IMR-90 (cell line): Measurements from ENCODE around the gene NFYC. TPM values are rescaled to one million over a fixed set of nuclear protein-coding genes. Genes with fewer than 3 reads are reported as not detected.

Source experiments
- ATAC-seq: fragments of 200-7000 bp; cut with Tn5 transposase; 2 replicates; pipeline ENCODE4 v1.9.1; 2020; ENCODE audit warnings: low read depth, mild to moderate bottlenecking, moderate library complexity
- BruUV-seq: library from RNA; stranded (reverse); fragments of 400-500 nt; replicated peaks from 2 replicates; lab custom pipeline; 2021; lab: Mats Ljungman, UMichigan
- CTCF ChIA-PET: fragments of 300-600 bp; formaldehyde crosslinking; extraction: SDS; loops from one replicate; lab custom pipeline; 2021; ENCODE audit warnings: antibody characterized with exemption; lab: Yijun Ruan, JAX
- POLR2A ChIA-PET: fragments of 300-600 bp; sonication (Branson Sonifier 250); formaldehyde crosslinking; loops from one replicate; lab custom pipeline; 2022; ENCODE audit warnings: antibody characterized with exemption; ENCODE audit not compliant: unreplicated experiment; lab: Charles Lee
- DNase-seq: peaks from one replicate; pipeline ENCODE4 v3.0.0; 2013
- H2AFZ ChIP-seq: replicated peaks from 2 replicates; pipeline ENCODE3; 2013; ENCODE audit warnings: low read length, mild to moderate bottlenecking; ENCODE audit not compliant: poor library complexity
- H2AK5ac ChIP-seq: 2 replicates; pipeline ENCODE4 v1.6.1; 2013; ENCODE audit warnings: low read depth, low read length, inconsistent platforms
- H2AK9ac ChIP-seq: replicated peaks from 2 replicates; pipeline ENCODE3; 2013; ENCODE audit warnings: mild to moderate bottlenecking, low read depth, low read length, moderate library complexity; ENCODE audit not compliant: poor library complexity
- H2BK120ac ChIP-seq: 2 replicates; pipeline ENCODE4 v1.6.1; 2013; ENCODE audit warnings: low read depth, low read length, inconsistent platforms
- H2BK15ac ChIP-seq: 3 replicates; pipeline ENCODE4 v1.6.1; 2013; ENCODE audit warnings: low read depth, low read length, inconsistent platforms
- H2BK20ac ChIP-seq: 2 replicates; pipeline ENCODE4 v1.6.1; 2013; ENCODE audit warnings: low read depth, mild to moderate bottlenecking, inconsistent platforms, low read length, moderate library complexity
- H2BK5ac ChIP-seq: 2 replicates; pipeline ENCODE4 v1.6.1; 2013; ENCODE audit warnings: mild to moderate bottlenecking, low read depth, low read length, inconsistent platforms; ENCODE audit not compliant: poor library complexity, severe bottlenecking
- H3K14ac ChIP-seq: replicated peaks from 2 replicates; pipeline ENCODE4 v1.6.1; 2013; ENCODE audit warnings: low read depth, low read length, inconsistent platforms
- H3K18ac ChIP-seq: 2 replicates; pipeline ENCODE4 v1.6.1; 2013; ENCODE audit warnings: low read depth, low read length, control low read depth
- H3K23ac ChIP-seq: 2 replicates; pipeline ENCODE4 v1.6.1; 2013; ENCODE audit warnings: low read depth, low read length, inconsistent platforms
- H3K27ac ChIP-seq: 2 replicates; pipeline ENCODE4 v1.5.1; 2013; ENCODE audit warnings: mild to moderate bottlenecking, control low read depth, low read length; ENCODE audit not compliant: insufficient read depth
- H3K27me3 ChIP-seq: 2 replicates; pipeline ENCODE4 v1.6.1; 2013; ENCODE audit warnings: low read length; ENCODE audit not compliant: control insufficient read depth, insufficient read depth
- H3K36me3 ChIP-seq: 2 replicates; pipeline ENCODE4 v1.6.1; 2013; ENCODE audit warnings: low read length, mixed read lengths; ENCODE audit not compliant: control insufficient read depth, insufficient read depth
- H3K4ac ChIP-seq: 2 replicates; pipeline ENCODE4 v1.6.1; 2013; ENCODE audit warnings: low read depth, low read length, inconsistent platforms
- H3K4me1 ChIP-seq: 2 replicates; pipeline ENCODE4 v1.6.1; 2013; ENCODE audit warnings: low read length, mixed read lengths; ENCODE audit not compliant: control insufficient read depth, insufficient read depth
- H3K4me2 ChIP-seq: 2 replicates; pipeline ENCODE4 v1.6.1; 2013; ENCODE audit warnings: low read depth, mild to moderate bottlenecking, control low read depth, low read length, moderate library complexity
- H3K4me3 ChIP-seq: 2 replicates; pipeline ENCODE4 v1.5.1; 2013; ENCODE audit warnings: low read depth, mild to moderate bottlenecking, control low read depth, low read length, moderate library complexity; ENCODE audit not compliant: insufficient read depth
- H3K56ac ChIP-seq: 2 replicates; pipeline ENCODE4 v1.6.1; 2013; ENCODE audit warnings: low read length, inconsistent platforms; ENCODE audit not compliant: insufficient read depth; ENCODE audit errors: extremely low read depth
- H3K79me1 ChIP-seq, 2 experiments: 2 replicates each; pipeline ENCODE4 v1.6.1; 2013; ENCODE audit warnings: low read length in 2 of 2, inconsistent platforms in 1 of 2, low read depth in 1 of 2
- H3K9ac ChIP-seq: 2 replicates; pipeline ENCODE4 v1.6.1; 2013; ENCODE audit warnings: low read depth, low read length, control low read depth
- H3K9me1 ChIP-seq: 2 replicates; pipeline ENCODE4 v1.6.1; 2013; ENCODE audit warnings: low read length, inconsistent platforms; ENCODE audit not compliant: insufficient read depth
- H3K9me3 ChIP-seq: 2 replicates; pipeline ENCODE4 v1.6.1; 2013; ENCODE audit warnings: low read length; ENCODE audit not compliant: control insufficient read depth, insufficient read depth
- H4K20me1 ChIP-seq: 2 replicates; pipeline ENCODE4 v1.6.1; 2013; ENCODE audit warnings: low read length, inconsistent platforms; ENCODE audit not compliant: insufficient read depth
- H4K5ac ChIP-seq: 2 replicates; pipeline ENCODE4 v1.6.1; 2013; ENCODE audit warnings: mild to moderate bottlenecking, low read depth, low read length, control low read depth
- H4K8ac ChIP-seq, 2 experiments: 2 replicates each; pipeline ENCODE4 v1.6.1; 2013; ENCODE audit warnings: low read depth in 2 of 2, low read length in 2 of 2, control low read depth in 1 of 2, inconsistent platforms in 1 of 2
- H4K91ac ChIP-seq: 2 replicates; pipeline ENCODE4 v1.6.1; 2013; ENCODE audit warnings: low read depth, low read length, inconsistent platforms; ENCODE audit not compliant: insufficient read depth
- BHLHE40 ChIP-seq: fragments of 150-350 bp; IDR thresholded peaks from 2 replicates; pipeline ENCODE4 v1.6.1; 2016; ENCODE audit warnings: mild to moderate bottlenecking, low read depth, low read length
- CEBPB ChIP-seq: IDR thresholded peaks from 2 replicates; pipeline ENCODE4 v1.6.1; 2012; ENCODE audit warnings: low read depth, low read length, improper control_type of control experiment
- CHD1 ChIP-seq: IDR thresholded peaks from 2 replicates; pipeline ENCODE4 v1.6.1; 2012; ENCODE audit warnings: low read depth, low read length, improper control_type of control experiment
- ELK1 ChIP-seq: fragments of 150-350 bp; IDR thresholded peaks from 2 replicates; pipeline ENCODE4 v1.6.1; 2016; ENCODE audit warnings: low read depth, mild to moderate bottlenecking, low read length, moderate library complexity, borderline replicate concordance
- MAFK ChIP-seq: IDR thresholded peaks from 2 replicates; pipeline ENCODE4 v1.6.1; 2012; ENCODE audit warnings: low read depth, low read length, improper control_type of control experiment
- RAD21 ChIP-seq: IDR thresholded peaks from 2 replicates; pipeline ENCODE4 v1.6.1; 2012; ENCODE audit warnings: low read length, improper control_type of control experiment
- SMC3 ChIP-seq: fragments of 150-350 bp; IDR thresholded peaks from 2 replicates; pipeline ENCODE4 v1.6.1; 2016; ENCODE audit warnings: low read depth, mild to moderate bottlenecking, antibody characterized with exemption, low read length, moderate library complexity
- USF2 ChIP-seq: fragments of 150-350 bp; IDR thresholded peaks from 2 replicates; pipeline ENCODE4 v1.6.1; 2017; ENCODE audit warnings: mild to moderate bottlenecking, antibody characterized with exemption, low read length, low read depth
- WGBS, 2 experiments: methylation state at CpG; one replicate each; pipeline versions ENCODE4 v1.1.5 to v1.1.7; 2013; ENCODE audit warnings: missing lambda C conversion rate in 2 of 2; ENCODE audit not compliant: insufficient read length in 1 of 2; ENCODE audit errors: extremely low coverage in 2 of 2; 5-methylcytosine and 5-hydroxymethylcytosine counted together
- dilution Hi-C: fragments of 300-500 bp; cut with HindIII; formaldehyde crosslinking; loops from one replicate; pipeline ENCODE4 v1.14.3; 2018; ENCODE audit warnings: low sequenced_read_pairs; ENCODE audit not compliant: unreplicated experiment
- in situ Hi-C: fragments of 300-500 bp; cut with MboI; formaldehyde crosslinking; loops from 3 replicates; pipeline ENCODE4 v1.14.3; 2019; ENCODE audit warnings: low sequenced_read_pairs, inconsistent platforms, mixed read lengths
- intact Hi-C: fragments of 100-400 bp; cut with micrococcal nuclease; formaldehyde crosslinking; loops from 2 replicates; pipeline ENCODE4 v1.10.0; 2022
- polyA plus RNA-seq, 3 experiments: library from polyadenylated mRNA; depleted of rRNA; stranded (reverse); fragments of >200 nt; gene quantifications; 2 replicates each; pipeline ENCODE4 v1.2.3, GENCODE V29; 2012; ENCODE audit warnings: low replicate concordance in 1 of 3
- total RNA-seq: library from RNA; depleted of rRNA; stranded (reverse); fragments of >200 nt; gene quantifications from 2 replicates; pipeline ENCODE4 v1.2.3, GENCODE V29; 2012
- TF ChIP-seq, protein P1 (sequence below): conservative IDR thresholded peaks from 2 replicates; pipeline ENCODE4 v1.5.1; 2012; ENCODE audit warnings: mild to moderate bottlenecking, low read depth, low read length, improper control_type of control experiment

NFYC gene
- total and polyA plus RNA-seq, 2 of the 4 experiments (the other 2 are of a cell fraction), result 45.2 to 62.2 TPM

DNA sequence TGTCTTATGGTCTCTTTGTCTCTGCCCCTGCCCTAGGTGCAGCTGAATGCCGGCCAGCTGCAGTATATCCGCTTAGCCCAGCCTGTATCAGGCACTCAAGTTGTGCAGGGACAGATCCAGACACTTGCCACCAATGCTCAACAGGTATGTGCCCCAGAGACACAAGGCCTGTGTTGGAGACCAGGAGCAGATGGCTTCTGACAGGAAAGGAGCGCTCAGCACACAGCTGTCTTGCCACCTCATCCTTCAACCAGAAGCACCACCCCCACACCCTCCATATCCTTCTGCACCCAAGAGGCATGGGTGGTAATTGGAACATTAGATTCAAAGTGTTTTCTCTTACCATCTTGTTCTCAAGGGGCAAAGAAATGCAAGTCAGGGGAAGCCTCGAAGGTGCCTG lies 75.1 kb downstream of the NFYC start:
- intact Hi-C loops, result no loop called here
- Histone ChIP-seq H3K14ac (no peak overlapping the region), H4K8ac (no peak overlapping the region), H3K79me1 (no peaks in the 10 kb centered on the region), H2AK9ac (no peak overlapping the region), H3K27me3 (no peaks in the 10 kb centered on the region), H3K4ac (no peak overlapping the region), H2BK120ac (no peak overlapping the region), H2BK20ac (no peak overlapping the region), H3K4me1 (no peaks in the 10 kb centered on the region), H3K56ac (no peak overlapping the region), H2BK15ac (no peak overlapping the region), H3K4me3 (no peak overlapping the region), H2BK5ac (no peak overlapping the region), H3K9ac (no peak overlapping the region), H3K9me1 (peaks cover 10% of the 10 kb centered on the region; the same call in 1 of the 2 replicates), H3K27ac (no peak overlapping the region), H3K18ac (no peak overlapping the region), H2AFZ (no peak overlapping the region), H4K5ac (no peak overlapping the region), H3K9me3 (no peaks in the 10 kb centered on the region), H3K23ac (no peak overlapping the region), H4K20me1 (no peaks in the 10 kb centered on the region), H4K91ac (no peak overlapping the region), H2AK5ac (no peak overlapping the region), H3K4me2 (no peak overlapping the region), H3K36me3 (peaks cover 50% of the 10 kb centered on the region)
- ATAC-seq, result no peak
- in situ Hi-C loops, result no loop called here
- ChIA-PET CTCF (no interaction called here), POLR2A (no interaction called here)
- DNase-seq, result no peak
- 95% methylated on average over 2 of the region's 4 CpGs; no CpG with 5 or more reads in 1 of the 2 experiments for WGBS, 2 experiments
- dilution Hi-C loops, result no loop called here
- TF ChIP-seq RAD21, result no peak
- no peak for TF ChIP-seq CHD1
- TF ChIP-seq CEBPB, result no peak
- TF ChIP-seq SMC3, result no peak
- TF ChIP-seq USF2, result no peak
- TF ChIP-seq MAFK, result no peak
- no peak for TF ChIP-seq ELK1
- TF ChIP-seq, protein P1, sequence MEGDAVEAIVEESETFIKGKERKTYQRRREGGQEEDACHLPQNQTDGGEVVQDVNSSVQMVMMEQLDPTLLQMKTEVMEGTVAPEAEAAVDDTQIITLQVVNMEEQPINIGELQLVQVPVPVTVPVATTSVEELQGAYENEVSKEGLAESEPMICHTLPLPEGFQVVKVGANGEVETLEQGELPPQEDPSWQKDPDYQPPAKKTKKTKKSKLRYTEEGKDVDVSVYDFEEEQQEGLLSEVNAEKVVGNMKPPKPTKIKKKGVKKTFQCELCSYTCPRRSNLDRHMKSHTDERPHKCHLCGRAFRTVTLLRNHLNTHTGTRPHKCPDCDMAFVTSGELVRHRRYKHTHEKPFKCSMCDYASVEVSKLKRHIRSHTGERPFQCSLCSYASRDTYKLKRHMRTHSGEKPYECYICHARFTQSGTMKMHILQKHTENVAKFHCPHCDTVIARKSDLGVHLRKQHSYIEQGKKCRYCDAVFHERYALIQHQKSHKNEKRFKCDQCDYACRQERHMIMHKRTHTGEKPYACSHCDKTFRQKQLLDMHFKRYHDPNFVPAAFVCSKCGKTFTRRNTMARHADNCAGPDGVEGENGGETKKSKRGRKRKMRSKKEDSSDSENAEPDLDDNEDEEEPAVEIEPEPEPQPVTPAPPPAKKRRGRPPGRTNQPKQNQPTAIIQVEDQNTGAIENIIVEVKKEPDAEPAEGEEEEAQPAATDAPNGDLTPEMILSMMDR, result no peak
- TF ChIP-seq BHLHE40, result no peak
- no TSS peak for BruUV-seq
